GM23248 (cell line): Measurements from ENCODE around the gene ARHGAP10.

Experiments
- EZH2 ChIP-seq: fragments of 200-600 bp; sonication (generic); IDR thresholded peaks from 2 replicates; pipeline ENCODE4 v1.6.1; 2018; ENCODE audit warnings: antibody characterized with exemption, mild to moderate bottlenecking; ENCODE audit not compliant: insufficient read depth, poor library complexity, severe bottlenecking
- EZH2phosphoT487 ChIP-seq: fragments of 200-600 bp; sonication (generic); IDR thresholded peaks from 2 replicates; pipeline ENCODE4 v1.6.1; 2018; ENCODE audit warnings: antibody characterized with exemption, moderate library complexity, mild to moderate bottlenecking, low read depth; ENCODE audit not compliant: insufficient read depth

GRCh38 chr4:147741190-147741788 lies 9.4 kb downstream of the ARHGAP10 start:
- TF ChIP-seq EZH2phosphoT487, result no peak
- TF ChIP-seq EZH2, result no peak
